ENCODE data around the gene DLGAP1. TPM values are rescaled to one million over a fixed set of nuclear protein-coding genes. Genes with fewer than 3 reads are reported as not detected.

DLGAP1 gene
- total RNA-seq, 1 experiment from 2014 or later = 0.39 TPM

DNA sequence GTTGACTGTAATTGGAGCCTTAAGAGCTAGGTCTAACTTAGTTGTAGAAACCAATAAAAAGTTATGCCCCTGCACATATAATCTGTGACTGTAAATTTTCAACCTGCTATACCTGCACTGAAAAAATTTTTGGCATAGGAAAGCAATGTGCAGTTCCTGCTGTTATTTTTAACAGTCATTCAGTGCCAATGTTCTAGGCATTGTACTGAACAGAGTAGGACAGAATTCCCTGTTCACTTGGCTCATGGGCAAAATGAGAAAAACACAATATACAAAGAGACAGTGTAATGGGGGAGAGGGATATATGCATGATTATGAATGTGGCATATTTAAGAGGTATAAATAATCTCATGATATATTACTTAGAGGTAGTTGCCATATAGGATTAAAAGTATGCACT, 547.2 kb downstream of the DLGAP1 start:
- Histone ChIP-seq H2AFZ (ENCODE audit: low read depth, low read length, poor library complexity, severe bottlenecking) (no peak overlapping the region), H3K27ac (ENCODE audit: low read depth, low read length) (no peak overlapping the region), H3K4me2 (ENCODE audit: low read length) (no peak overlapping the region), H4K20me1 (ENCODE audit: insufficient read depth) (no peaks in the 10 kb centered on the region), H3K36me3 (ENCODE audit: control insufficient read depth in 1 of 2, insufficient read depth in 2 of 2, low read length in 2 of 2) (no peaks in the 10 kb centered on the region), H3K4me1 (ENCODE audit: control insufficient read depth in 1 of 2, insufficient read depth in 2 of 2, low read length in 2 of 2) (no peaks in the 10 kb centered on the region), H3K9ac (ENCODE audit: low read length) (no peak overlapping the region), H3K9me2 (ENCODE audit: insufficient read depth) (no peaks in the 10 kb centered on the region), H3K27me3 (ENCODE audit: insufficient read depth, low read length) (no peaks in the 10 kb centered on the region), H3K79me2 (ENCODE audit: insufficient read depth, low read length) (no peaks in the 10 kb centered on the region), H3K4me3 (replicated peaks in 1 of 2; ENCODE audit: low read depth in 1 of 2, low read length in 2 of 2) (no peak overlapping the region), H3K9me3 (ENCODE audit: control insufficient read depth in 1 of 2, insufficient read depth in 1 of 2, low read depth in 1 of 2, low read length in 2 of 2) (no peaks in the 10 kb centered on the region)
- ATAC-seq (no peak), DNase-seq (ENCODE audit: low read depth, low spot score) (no peak)
- CTCF ChIA-PET = no interaction called here
- RAD21 ChIA-PET (ENCODE audit: low non-redundant PET in 1 of 2, low total read pairs in 2 of 2, uncharacterized antibody in 2 of 2, unreplicated experiment in 2 of 2) = no interaction called here
- intact Hi-C loops (cut with micrococcal nuclease) = no loop called here
- TF ChIP-seq JUND (IDR thresholded peaks at IDR 0.05) (no peak), POLR2AphosphoS5 (IDR thresholded peaks at IDR 0.05; ENCODE audit: low read depth, low read length) (no peak), REST (IDR thresholded peaks at IDR 0.05; ENCODE audit: low read depth) (no peak), CEBPB (IDR thresholded peaks at IDR 0.05; ENCODE audit: low read depth) (no peak), TCF7L2 (IDR thresholded peaks at IDR 0.05; ENCODE audit: borderline replicate concordance, extremely low read depth, insufficient read depth, insufficient read length) (no peak), SRF (IDR thresholded peaks at IDR 0.05; ENCODE audit: low read depth) (no peak), MAX (IDR thresholded peaks at IDR 0.05) (no peak), ZNF274 (IDR thresholded peaks at IDR 0.05; ENCODE audit: low read depth, low read length) (no peak), EGR1 (IDR thresholded peaks at IDR 0.05; ENCODE audit: low read depth) (no peak), EZH2 (IDR thresholded peaks at IDR 0.05) (no peak), SP1 (IDR thresholded peaks at IDR 0.05; ENCODE audit: low read depth) (no peak), FOSL1 (IDR thresholded peaks at IDR 0.05; ENCODE audit: low read depth) (no peak), ELF1 (IDR thresholded peaks at IDR 0.05; ENCODE audit: borderline replicate concordance, low read depth) (no peak)
- TF ChIP-seq, protein P1, sequence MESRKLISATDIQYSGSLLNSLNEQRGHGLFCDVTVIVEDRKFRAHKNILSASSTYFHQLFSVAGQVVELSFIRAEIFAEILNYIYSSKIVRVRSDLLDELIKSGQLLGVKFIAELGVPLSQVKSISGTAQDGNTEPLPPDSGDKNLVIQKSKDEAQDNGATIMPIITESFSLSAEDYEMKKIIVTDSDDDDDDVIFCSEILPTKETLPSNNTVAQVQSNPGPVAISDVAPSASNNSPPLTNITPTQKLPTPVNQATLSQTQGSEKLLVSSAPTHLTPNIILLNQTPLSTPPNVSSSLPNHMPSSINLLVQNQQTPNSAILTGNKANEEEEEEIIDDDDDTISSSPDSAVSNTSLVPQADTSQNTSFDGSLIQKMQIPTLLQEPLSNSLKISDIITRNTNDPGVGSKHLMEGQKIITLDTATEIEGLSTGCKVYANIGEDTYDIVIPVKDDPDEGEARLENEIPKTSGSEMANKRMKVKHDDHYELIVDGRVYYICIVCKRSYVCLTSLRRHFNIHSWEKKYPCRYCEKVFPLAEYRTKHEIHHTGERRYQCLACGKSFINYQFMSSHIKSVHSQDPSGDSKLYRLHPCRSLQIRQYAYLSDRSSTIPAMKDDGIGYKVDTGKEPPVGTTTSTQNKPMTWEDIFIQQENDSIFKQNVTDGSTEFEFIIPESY (IDR thresholded peaks at IDR 0.05; ENCODE audit: extremely low read depth, insufficient replicate concordance, low read length) = no peak
- POLR2A ChIA-PET = no interaction called here
- BruUV-seq (replicated peaks) = no TSS peak

Data from HCT116 (cell line).